ENCODE data around the gene DPPA5.
"Not testable (repeated sequence)": the region's sequence is repeated elsewhere in the genome, so short reads cannot be mapped to it uniquely, and the experiment has no call there.

DPPA5 gene

GRCh38 chr6:73393278-73393677, 39.2 kb upstream of the DPPA5 start:
- no peaks in the 10 kb centered on the region for H3K9me3 ChIP-seq (ENCODE audit: insufficient read depth, low read length)
- H3K27ac ChIP-seq (ENCODE audit: low read length) = no peak overlapping the region
- H3K4me2 ChIP-seq (ENCODE audit: low read length) = no peak overlapping the region
- TF ChIP-seq CTCF (IDR thresholded peaks at IDR 0.05; ENCODE audit: low read depth, low read length) (no peak), EZH2phosphoT487 (IDR thresholded peaks at IDR 0.05; ENCODE audit: low read depth) (no peak)
- peaks cover 5% of the 10 kb centered on the region; the same call in 1 of the 2 replicates for H3K4me1 ChIP-seq (ENCODE audit: low read length)
- no peaks in the 10 kb centered on the region for H3K36me3 ChIP-seq (replicated peaks; ENCODE audit: low read depth, low read length)
- H2AFZ ChIP-seq (ENCODE audit: low read depth, low read length) = no peak overlapping the region
- no peak overlapping the region for H3K4me3 ChIP-seq (ENCODE audit: low read length)
- H3K27me3 ChIP-seq (ENCODE audit: low read depth, low read length) = no peaks in the 10 kb centered on the region
- no peaks in the 10 kb centered on the region for H3K79me2 ChIP-seq (ENCODE audit: low read length)
- no peak overlapping the region for H3K9ac ChIP-seq (ENCODE audit: low read length)
- H4K20me1 ChIP-seq (ENCODE audit: insufficient read depth, low read length) = no peaks in the 10 kb centered on the region

GRCh38 chr6:73392188-73392587, 38.1 kb upstream of the DPPA5 start:
- not testable (repeated sequence) for H3K9ac ChIP-seq (ENCODE audit: low read length); H3K4me3 ChIP-seq (ENCODE audit: low read length); H2AFZ ChIP-seq (ENCODE audit: low read depth, low read length); H3K4me1 ChIP-seq (ENCODE audit: low read length); H4K20me1 ChIP-seq (ENCODE audit: insufficient read depth, low read length); H3K4me2 ChIP-seq (ENCODE audit: low read length); H3K9me3 ChIP-seq (ENCODE audit: insufficient read depth, low read length); H3K27ac ChIP-seq (ENCODE audit: low read length); H3K27me3 ChIP-seq (ENCODE audit: low read depth, low read length); H3K36me3 ChIP-seq (replicated peaks; ENCODE audit: low read depth, low read length); H3K79me2 ChIP-seq (ENCODE audit: low read length)

- Histone ChIP-seq H3K4me2 (ENCODE audit: low read length) (no peak overlapping the region), H4K20me1 (ENCODE audit: insufficient read depth, low read length) (no peaks in the 10 kb centered on the region), H3K79me2 (ENCODE audit: low read length) (no peaks in the 10 kb centered on the region), H3K27ac (ENCODE audit: low read length) (no peak overlapping the region), H3K36me3 (replicated peaks; ENCODE audit: low read depth, low read length) (no peaks in the 10 kb centered on the region), H2AFZ (ENCODE audit: low read depth, low read length) (no peak overlapping the region), H3K27me3 (ENCODE audit: low read depth, low read length) (no peaks in the 10 kb centered on the region), H3K9me3 (ENCODE audit: insufficient read depth, low read length) (no peaks in the 10 kb centered on the region), H3K9ac (ENCODE audit: low read length) (no peak overlapping the region), H3K4me3 (ENCODE audit: low read length) (no peak overlapping the region), H3K4me1 (ENCODE audit: low read length) (peaks cover 5% of the 10 kb centered on the region; the same call in 1 of the 2 replicates)
- TF ChIP-seq EZH2phosphoT487 (IDR thresholded peaks at IDR 0.05; ENCODE audit: low read depth) = no peak
- no peak for TF ChIP-seq CTCF (IDR thresholded peaks at IDR 0.05; ENCODE audit: low read depth, low read length)
Measured at GRCh38 chr6:73391675-73392074, 37.6 kb upstream of the DPPA5 start.

- Histone ChIP-seq H3K9ac (ENCODE audit: low read length) (no peak overlapping the region), H2AFZ (ENCODE audit: low read depth, low read length) (peak overlapping the region; percentile 64; the same call in 1 of the 2 replicates), H3K9me3 (ENCODE audit: insufficient read depth, low read length) (no peaks in the 10 kb centered on the region), H3K79me2 (ENCODE audit: low read length) (no peaks in the 10 kb centered on the region), H3K4me3 (ENCODE audit: low read length) (peak overlapping the region; percentile 85), H3K27me3 (ENCODE audit: low read depth, low read length) (no peaks in the 10 kb centered on the region), H3K4me2 (ENCODE audit: low read length) (peak overlapping the region; percentile 78), H4K20me1 (ENCODE audit: insufficient read depth, low read length) (no peaks in the 10 kb centered on the region), H3K27ac (ENCODE audit: low read length) (no peak overlapping the region), H3K4me1 (ENCODE audit: low read length) (peaks cover 5% of the 10 kb centered on the region; the same call in 1 of the 2 replicates), H3K36me3 (replicated peaks; ENCODE audit: low read depth, low read length) (no peaks in the 10 kb centered on the region)
- TF ChIP-seq EZH2phosphoT487 (IDR thresholded peaks at IDR 0.05; ENCODE audit: low read depth) (no peak), CTCF (IDR thresholded peaks at IDR 0.05; ENCODE audit: low read depth, low read length) (no peak)
Measured at GRCh38 chr6:73389854-73390253, 35.8 kb upstream of the DPPA5 start.

All from OCI-LY3 (cell line).